Hematopoietic multipotent progenitor cell treated with erythropoietin and hydrocortisone succinate and interleukin-3 and kit ligand, for 4 days (in vitro differentiated cells): Measurements from ENCODE around the gene OTOS.

Experiments used
- DNase-seq: peaks from one replicate; pipeline ENCODE4 v3.0.0-alpha.2; 2015

Gene OTOS

GRCh38 chr2:240149943-240150784 is 9.7 kb upstream of the OTOS start:
- peak; percentile 45 for DNase-seq

- DNase-seq = no peak
Observed at GRCh38 chr2:240147911-240148587, 7.6 kb upstream of the OTOS start.

GRCh38 chr2:240147382-240147781 is 6.9 kb upstream of the OTOS start:
- DNase-seq = no peak

GRCh38 chr2:240146627-240147278 is 6.3 kb upstream of the OTOS start:
- no peak for DNase-seq

GRCh38 chr2:240146141-240146561 is 5.7 kb upstream of the OTOS start:
- no peak for DNase-seq

GRCh38 chr2:240145461-240145860 is 5.0 kb upstream of the OTOS start:
- DNase-seq = no peak

GRCh38 chr2:240144649-240145261 is 4.3 kb upstream of the OTOS start:
- no peak for DNase-seq

- peak; percentile 80 for DNase-seq
Observed at GRCh38 chr2:240143801-240144648, 3.6 kb upstream of the OTOS start.

GRCh38 chr2:240143276-240143675 is 2.8 kb upstream of the OTOS start:
- DNase-seq = no peak

GRCh38 chr2:240142859-240143258 is 2.4 kb upstream of the OTOS start:
- DNase-seq = no peak

GRCh38 chr2:240142256-240142775 is 1.9 kb upstream of the OTOS start:
- DNase-seq = no peak

- DNase-seq = no peak
Observed at GRCh38 chr2:240141736-240142135, 1.3 kb upstream of the OTOS start.

- DNase-seq = no peak
Observed at GRCh38 chr2:240140920-240141319, 462 bp upstream of the OTOS start.

- DNase-seq = no peak
Observed at GRCh38 chr2:240139666-240140393, 628 bp downstream of the OTOS start.

GRCh38 chr2:240139011-240139441 is 1.4 kb downstream of the OTOS start:
- DNase-seq = no peak

GRCh38 chr2:240138254-240138984 is 2.0 kb downstream of the OTOS start:
- no peak for DNase-seq

- DNase-seq = no peak
Observed at GRCh38 chr2:240137596-240138253, 2.7 kb downstream of the OTOS start.

GRCh38 chr2:240136671-240137292 is 3.7 kb downstream of the OTOS start:
- DNase-seq = peak; percentile 46

- peak; percentile 93 for DNase-seq
Observed at GRCh38 chr2:240136013-240136670, 4.3 kb downstream of the OTOS start, which contains the start of gene COPS9. Gene COPS9 (minus strand): TSS chr2:240136305. CDS start chr2:240136284, 21 bp downstream.
